HG03520 (cell line): ENCODE results near the gene C20orf144.

Source experiments
- ATAC-seq: cut with Tn5 transposase; IDR thresholded peaks from one replicate; pipeline ENCODE4 v1.9.1; 2021; ENCODE audit warnings: mild to moderate bottlenecking, moderate library complexity; ENCODE audit not compliant: unreplicated experiment

C20orf144 gene

DNA sequence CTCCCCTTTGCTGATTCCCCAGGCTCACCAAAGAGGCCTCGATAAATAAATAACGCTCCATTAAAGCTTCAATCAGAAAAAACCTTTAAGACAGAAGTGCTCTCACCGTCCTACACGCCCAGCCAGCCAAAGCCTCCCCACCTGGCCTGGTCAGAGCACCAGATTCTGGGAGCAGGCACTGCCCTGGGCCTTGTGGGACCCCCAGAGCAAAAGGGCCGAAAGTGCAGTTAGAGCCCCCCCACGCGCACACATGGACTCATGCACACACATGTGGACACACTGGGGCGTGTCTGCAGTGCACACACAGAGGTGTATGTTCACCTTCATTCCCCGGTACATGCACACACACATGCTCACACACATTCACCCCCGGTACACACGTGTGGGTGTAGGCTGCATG is 14.0 kb downstream of the C20orf144 start:
- no peak for ATAC-seq

DNA sequence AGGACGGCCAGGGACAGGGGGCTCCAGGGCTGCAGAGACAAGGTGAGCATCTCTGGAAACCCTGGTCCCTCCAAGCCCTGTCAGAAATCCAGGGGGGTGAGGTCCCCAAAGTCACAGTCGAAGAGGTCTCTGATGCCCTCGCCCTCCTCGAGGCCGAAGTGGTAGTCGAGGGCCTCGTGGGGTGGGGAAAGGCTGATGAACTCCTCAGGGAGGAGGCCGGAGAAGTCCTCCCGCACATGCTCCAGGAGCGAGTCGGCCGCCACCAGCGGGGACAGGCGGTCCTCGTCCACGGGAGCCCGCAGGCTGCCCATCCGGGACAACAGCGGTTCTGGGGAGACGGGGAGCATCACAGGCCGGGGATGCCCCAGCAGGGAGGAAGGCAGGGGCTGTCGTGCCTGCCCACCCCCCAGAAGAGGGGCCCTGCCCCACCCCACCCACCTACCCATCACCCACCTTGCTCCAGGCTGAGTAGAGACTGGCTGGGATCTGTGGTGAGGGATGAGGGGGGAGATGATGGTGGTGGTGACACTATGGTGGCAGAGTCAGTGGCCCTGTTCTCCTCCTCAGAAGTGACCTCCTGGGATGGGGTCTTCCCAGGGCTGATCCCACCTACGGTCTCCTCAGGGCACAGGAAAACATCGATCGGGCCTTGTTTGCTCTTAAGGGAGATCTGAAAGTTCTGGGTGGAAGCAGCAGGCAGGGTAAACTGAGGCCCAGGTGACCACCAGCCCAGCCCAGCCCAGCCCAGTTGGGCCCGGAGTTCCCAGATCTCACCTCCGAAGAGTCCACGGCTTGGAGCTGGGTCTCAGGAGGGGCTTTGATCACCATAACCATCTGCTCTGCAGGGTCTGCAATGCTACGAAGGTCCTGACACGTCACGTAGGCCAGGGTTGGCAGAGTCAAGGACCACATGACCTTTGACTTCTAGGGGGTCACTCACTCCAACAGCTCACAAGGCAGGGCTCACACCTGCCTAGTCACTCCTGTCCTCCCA is 14.8 kb downstream of the C20orf144 start:
- ATAC-seq = no peak

DNA sequence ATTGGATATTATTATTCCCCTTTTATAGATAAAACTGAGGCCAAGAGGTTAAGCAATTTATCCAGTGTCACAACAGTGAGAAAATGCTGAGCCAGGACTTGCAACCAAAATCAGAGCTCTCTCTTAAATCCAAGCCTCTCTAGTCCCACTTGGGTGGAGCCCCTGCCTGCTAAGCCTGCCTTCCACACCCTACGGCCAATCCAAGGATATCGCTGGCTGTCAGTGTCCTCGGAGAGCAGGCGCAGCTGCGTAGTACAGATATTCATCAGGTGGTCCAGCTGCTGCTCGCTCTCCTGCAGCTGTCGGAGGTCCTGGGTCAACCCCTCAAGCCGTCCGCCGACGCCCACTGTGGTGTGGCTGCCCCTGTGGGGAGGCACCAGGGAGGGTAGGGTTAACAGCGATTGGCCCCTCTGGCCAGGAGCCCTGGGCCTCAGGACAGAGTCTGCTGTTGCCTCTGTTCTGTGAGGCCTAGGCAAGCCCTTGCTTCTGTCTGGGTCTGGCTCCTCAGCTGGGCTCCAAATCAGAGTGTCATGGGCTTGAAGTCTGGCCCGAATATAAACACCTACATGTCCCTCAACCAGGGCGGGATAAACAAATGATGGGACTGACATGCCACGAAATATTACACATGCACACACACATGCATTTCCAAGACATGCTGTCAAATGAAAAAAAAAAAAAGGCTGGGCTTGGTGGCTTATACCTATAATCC is 16.0 kb downstream of the C20orf144 start:
- ATAC-seq = no peak

DNA sequence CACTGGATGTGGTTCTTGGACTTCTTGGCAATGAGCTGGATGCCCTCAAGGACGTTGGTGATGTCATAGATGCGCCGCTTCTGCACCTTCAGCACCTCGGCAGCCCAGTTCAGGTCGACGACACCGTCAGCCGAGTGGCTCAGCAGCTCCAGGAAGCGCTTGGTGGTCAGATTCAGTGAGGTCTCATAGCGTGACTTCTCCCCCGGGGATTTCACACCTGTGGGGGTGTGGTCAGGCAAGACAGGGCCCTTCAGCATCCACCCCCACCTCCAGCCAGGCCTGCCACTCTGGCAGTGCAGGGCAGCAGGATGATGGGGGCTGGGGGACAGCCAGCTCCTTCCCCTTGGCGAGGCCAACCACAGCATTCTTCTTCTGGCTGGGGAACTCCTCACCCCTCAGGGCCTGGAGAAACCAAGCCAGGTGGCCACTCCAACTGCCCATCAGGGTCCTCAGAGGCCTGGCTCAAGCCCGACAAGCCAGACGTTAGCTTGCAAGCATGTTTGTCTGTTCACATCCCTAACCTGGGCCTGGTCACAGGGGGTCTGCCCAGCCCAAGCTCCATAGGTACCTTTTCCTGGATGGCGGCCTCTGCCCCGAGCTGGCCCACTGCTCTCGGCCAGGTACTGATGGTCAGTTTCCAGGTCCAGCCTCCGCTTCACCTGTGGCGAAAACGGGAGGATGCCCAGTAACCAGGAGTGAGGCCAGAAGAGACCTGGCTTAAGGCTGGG is 17.8 kb downstream of the C20orf144 start:
- ATAC-seq = no peak

DNA sequence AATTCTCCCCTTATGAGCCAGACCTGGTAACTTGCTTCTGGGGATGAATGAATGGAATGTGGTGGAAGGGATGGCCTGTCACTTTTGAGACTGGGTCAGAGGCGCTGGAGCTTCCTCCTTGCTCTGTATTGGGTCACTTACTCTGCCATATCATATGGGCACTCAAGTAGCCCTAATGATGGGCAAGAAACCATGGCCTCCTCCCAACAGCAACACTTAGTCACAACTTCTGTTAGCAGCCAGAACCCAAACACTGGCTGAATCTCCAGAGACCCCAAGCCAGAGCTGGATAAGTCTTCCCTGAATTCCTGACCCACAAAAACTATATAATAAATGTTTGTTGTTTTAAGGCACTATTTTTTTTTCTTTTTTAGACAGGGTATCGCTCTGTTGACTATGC is 18.6 kb downstream of the C20orf144 start:
- ATAC-seq = no peak

DNA sequence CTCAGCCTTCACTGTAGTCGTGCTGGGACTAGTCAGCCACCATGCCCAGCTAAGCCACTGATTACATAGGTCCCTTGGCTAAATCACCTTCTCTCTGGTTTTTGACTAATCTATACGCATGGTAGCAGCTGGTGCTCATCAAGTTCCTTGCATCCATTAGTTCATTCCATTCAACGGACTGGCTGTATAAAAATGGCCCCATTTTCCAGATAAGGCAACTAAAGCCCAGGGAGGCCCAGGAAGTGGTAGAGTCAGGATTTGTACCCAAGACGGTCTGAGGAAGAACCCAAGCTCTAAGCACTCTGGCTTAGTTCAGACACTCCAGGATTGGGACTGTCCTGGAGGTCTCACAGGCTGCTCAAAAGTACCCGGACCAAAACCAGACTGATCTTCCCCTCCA is 19.2 kb downstream of the C20orf144 start:
- no peak for ATAC-seq

DNA sequence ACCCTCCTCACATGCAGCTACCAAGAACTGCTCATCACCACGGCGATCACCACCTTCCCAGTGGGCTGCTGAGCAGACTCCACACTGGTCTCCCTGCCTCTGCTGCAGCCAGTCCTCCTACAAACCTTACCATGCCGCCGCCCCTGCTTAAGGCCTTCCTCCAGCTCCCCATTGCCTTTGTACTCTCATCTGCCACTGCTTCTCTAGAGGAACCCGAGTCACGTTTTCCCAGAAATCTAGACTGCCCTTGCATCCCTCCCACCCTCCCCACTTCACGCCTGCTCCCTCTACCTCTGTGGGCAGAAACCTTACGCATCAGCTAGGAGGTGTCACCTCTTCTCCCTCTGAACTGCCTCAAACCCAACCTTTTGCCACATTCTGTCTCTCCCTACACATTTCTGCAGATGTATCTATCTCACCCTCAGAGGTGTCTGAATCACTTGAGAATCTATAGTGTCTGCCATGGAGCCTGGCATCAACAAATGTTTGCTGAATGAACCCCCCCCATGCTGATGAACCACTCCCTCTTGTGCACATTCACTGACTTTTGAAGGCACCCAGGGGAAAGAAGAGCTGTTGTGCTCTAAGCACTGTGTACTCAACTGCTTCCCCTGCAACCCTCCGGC is 19.7 kb downstream of the C20orf144 start:
- no peak for ATAC-seq

DNA sequence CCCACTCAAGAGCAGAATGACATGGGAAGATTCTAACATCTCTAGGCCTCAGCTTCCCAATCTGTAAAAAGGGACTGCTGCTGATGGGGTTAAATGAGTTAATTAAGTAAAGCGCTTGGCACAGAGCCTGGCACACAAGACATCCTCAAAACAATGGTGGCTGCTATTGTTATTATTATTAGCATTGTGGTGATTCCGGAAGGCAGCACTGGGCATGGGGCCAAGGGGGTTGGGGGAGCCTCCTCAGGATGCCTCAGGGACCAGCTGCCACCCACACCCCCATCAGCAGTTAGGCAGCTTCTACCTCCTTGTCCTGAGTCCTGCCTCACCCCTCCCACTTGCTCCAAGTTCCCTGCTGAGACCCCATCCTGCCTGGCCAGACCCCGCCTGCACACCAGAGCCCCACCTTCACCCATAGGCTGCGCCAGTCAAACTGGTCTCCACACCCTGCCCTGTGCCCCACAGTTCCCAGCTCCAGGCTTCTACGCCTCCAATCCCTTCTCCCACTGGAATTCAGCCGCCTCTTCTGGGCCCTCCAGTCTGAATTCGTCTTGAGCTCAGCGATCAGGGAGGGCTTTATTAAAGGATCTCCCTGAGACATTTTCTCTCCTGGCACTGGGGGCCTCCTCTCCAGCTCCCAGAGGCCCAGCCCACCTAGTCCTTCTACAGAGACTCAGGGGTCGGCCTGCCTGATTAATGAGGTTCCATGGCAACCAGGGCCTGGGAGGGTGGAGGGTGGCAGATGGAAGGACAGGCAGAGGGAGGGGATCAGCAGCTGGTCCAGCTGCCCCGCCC is 22.6 kb downstream of the C20orf144 start:
- no peak for ATAC-seq

DNA sequence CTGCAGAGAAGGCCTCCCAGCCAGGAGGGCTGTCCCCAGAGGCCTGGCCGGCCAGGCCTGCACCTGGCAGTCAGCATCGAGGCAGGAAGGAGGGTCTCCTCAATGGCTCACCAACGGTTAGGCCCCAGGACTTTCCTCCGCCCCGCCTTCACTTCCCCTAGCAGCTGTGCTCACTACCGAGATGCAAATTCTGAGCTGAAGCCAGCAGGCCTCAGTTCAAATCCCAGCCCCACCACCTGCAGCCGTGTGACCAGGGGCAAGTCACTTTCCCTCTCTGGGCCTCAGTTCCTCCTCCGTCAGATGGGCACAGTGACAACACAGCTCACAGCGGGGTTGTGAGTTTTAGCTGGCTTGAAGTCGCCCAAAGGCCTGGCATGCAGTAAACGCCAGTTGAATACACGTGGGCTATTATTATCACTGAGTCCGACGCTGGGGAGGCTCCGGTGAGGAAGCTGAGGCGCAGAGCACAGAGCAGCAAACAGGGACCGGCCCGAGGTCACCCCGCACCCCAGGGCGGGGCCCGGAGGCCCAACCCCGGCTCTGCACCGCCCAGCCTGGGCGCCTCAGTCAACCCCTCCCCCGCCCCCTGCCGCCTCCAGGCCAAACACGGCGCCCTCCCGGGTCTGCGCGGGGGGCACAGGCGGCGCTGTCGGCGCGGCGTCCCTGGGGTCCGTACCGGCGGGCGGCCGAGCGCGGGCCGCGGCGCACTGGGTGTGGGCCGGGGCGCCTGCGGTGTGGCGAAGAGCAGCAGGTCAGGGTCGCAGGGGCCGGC is 23.4 kb downstream of the C20orf144 start:
- ATAC-seq = peak; percentile 27

DNA sequence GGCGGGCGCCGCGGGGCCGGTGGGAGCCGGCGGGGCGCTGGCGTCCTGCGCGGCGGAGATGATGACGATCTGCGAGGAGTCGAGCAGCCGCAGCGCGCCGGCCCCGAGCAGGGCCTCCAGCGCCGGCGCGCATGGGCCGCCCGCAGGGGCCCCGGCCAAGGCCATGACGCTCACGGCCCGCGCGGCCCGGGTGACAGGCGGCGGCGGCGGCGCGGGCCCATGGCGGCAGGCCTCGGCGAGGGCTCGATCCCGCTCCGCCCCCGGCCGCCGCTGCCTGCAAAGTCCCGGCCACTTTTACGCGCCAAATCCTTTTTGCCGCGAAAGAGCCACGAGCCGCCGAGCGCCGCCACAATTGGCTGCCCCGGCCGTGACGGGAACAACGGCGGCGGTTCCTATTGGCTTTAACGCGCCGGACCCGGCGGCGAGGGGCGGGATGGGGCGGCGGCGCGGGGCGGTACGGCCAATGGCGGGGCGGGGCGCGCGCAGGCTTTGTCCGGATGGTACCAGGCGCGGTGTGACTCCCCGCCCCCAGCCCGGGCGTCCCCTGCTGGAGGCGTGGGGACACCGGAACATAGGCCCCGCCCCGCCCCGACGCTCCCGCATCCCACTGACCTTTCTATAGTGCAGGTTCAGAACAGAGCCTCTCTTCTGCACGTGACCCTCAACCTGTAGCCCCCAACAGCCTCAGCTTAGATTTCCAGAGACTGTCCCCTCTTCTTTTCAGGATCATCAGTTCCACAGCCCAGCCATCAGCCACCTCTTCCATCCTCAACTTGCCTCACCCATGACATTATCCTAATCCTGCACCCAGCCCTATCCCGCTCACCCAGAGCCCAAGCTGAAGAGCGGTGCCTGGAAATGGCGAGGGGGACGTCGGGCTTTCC is 24.2 kb downstream of the C20orf144 start, which contains the start of gene E2F1:
Gene E2F1, minus strand, starts transcription at position 286 of the 884 bp plus-strand sequence. Its CDS starts 121 bp downstream, at position 165.
- peak; percentile 77 for ATAC-seq

DNA sequence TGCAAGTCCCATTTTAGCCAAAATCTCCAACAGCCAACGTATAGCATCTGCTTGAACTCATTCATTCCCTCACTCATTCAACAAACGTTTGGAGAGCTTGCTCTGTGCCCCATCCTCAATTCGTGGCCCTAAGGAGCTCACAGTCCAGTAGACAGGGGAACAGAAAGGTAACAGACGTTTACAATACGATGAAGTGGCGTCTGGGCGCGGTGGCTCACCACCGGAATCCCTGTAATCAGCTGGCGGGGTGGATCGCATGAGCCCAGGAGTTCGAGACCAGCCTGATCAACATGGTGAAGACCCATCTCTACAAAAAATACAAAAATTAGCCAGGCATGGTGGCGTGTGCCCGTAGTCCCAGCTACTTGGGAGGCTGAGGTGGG is 24.8 kb downstream of the C20orf144 start:
- no peak for ATAC-seq

DNA sequence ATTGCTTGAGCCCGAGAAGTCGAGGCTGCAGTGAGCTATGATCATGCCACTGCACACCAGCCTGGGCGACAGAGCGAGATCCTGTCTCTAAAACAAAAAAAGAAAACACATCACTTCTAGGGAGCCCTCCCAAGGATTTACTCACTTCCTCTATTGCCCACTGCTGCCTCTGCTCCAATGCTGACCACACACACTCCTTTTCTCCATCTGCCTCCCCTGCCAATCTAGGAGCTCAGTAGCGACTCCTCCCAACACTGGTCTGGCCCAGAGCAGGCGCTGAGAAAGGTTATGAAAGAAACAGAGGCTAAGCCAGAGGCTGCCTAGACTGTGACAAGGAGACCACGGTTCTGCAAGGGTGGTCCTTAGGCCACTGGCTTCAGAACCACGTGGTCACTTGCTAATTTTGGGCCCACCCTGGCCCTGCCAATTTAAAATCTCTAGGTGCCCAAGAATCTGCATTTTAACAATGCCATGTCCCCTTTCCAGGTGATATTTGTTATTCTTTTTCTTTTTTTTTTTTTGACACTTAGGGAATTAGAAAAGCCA is 25.3 kb downstream of the C20orf144 start:
- ATAC-seq = no peak

DNA sequence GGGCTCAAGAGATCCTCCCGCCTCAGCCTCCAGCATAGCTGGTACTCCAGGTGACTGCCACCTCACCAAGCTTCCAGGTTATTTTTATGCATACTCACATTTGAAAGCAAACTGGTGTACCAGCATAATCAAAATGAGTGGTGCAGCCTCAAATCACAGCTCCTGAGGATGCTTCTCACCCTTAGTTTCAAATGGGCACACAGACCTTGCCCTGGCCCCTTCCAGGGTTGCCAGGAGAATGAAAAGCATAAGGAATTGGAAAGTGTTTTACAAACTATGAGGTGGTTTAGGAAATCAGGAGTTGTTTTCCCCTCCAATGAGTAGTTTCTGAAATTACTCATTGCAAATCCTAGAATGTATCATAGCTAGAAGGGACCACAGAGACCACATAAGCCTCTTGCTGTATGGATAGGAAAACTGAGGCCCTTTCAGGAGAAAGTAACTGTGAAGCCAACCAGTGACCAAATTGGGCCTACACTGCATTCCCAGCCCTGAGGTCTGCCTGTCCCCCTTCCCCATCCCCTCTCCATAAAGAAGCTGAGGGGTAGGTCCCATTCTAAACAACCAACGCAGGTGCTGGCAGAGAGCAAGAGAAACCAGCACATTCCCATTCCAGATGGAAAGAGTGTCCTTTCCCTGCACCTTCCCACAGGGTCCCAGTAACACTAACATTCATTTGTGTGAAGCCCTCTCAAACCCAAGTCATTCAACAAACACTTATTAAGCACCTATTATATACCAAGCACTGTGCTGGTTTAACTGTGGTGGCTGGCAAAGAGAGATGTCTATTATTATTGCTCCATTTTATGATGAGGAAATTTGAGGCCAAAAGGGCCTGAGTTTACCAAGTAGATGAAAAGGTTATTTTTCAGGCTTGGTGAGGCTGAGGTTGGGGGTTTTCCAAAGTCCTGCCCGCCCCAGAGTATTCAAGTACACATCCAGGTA is 26.1 kb downstream of the C20orf144 start:
- no peak for ATAC-seq

DNA sequence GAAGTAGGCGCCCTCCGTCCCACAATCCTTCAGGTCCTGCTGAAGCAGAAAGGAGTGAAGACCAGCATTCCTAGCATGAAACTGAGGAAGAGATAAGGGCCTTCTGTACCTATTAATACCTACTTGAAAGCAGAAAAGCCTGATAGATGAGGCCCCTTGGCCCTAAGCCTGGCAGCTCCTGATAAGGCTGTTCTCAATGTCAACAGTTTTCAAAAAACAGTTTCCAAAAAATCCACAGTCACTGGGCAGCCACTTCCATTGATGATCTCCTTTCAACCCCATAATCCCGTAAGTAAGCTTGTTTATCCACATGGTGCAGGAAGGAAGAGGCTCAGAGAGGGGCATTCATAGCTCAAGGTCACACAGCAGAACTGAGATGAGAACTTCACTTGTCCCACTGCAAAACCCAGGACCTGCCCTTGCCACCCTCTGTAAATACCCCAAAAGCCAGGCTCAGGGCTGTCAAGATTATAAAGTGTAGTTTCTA is 26.9 kb downstream of the C20orf144 start:
- no peak for ATAC-seq

DNA sequence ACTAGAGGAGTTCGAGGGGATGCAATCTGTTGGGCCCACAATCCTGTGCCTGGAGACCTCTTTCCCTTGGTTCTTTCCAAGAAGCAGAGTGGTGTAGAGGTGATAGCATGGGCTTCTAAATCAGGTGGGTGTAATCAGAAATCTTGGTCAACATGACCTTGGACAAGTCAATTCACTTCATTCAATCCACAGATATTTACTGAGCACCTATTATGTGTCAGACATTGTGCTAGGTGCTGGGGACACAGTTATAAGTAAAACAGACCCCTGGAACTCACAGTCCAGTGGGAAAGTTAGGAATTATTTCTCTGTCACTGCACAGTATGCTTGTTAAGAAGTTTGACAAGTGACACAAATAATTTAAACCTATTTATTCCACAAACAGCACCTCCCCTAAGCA is 27.4 kb downstream of the C20orf144 start:
- ATAC-seq = no peak

DNA sequence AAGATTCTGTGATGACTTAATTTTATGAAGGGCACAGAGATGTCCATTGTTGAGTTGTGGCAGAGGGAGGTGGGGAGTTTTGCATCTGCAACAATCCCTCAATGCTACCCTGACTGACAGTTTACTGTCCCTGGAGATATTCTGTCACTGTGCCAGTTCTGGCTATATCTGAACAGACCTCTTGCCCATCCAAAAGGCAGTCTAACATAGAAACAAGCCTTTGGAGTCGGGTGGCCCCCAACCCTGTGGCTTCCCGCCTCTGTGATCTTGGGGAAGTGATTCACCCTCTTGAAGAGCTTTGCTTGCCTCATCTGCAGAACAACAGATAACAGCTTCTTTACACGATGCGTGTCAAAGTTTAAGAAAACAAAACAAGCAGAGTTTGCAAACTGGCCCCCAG is 27.8 kb downstream of the C20orf144 start:
- ATAC-seq = no peak

DNA sequence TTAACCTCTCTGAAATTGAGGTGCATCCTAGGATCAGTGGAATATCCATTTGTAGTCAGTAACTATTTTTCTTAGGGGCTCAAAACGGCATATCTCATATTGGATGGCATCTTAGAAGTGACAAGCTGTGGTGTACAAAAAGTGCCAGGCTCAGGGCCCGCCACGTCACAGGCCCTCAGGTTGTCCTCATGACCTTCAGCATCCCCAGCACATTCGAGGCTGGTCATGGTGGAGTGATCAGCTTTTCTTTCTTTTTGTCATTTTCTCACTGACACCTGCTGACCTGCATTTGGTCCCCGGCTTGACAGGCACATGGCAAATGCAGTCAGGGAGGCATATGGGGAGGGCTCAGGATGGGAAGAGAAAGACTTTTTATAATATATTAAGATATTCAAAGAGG is 31.2 kb downstream of the C20orf144 start:
- ATAC-seq = no peak
